IgD-negative memory B cell (primary cell): ENCODE data around the gene FRMD4B. TPM values are rescaled to one million over a fixed set of nuclear protein-coding genes. Genes with fewer than 3 reads are reported as not detected.

ENCODE experiments used
- H3K27ac Mint-ChIP-seq, 3 donors: one replicate each; pipeline ENCODE4 v1.8.0; 2020 to 2022; ENCODE audit warnings: mild to moderate bottlenecking in 3 of 3, mixed read lengths in 3 of 3, moderate library complexity in 1 of 3
- H3K27me3 Mint-ChIP-seq: one replicate; pipeline ENCODE4 v1.8.0; 2021; ENCODE audit warnings: mixed read lengths
- H3K36me3 Mint-ChIP-seq: one replicate; pipeline ENCODE4 v1.8.0; 2020; ENCODE audit warnings: mild to moderate bottlenecking, mixed read lengths
- H3K4me1 Mint-ChIP-seq, 3 donors: one replicate each; pipeline ENCODE4 v1.8.0; 2020 to 2022; ENCODE audit warnings: mixed read lengths in 3 of 3, mild to moderate bottlenecking in 1 of 3
- H3K4me3 Mint-ChIP-seq, 4 donors: one replicate each; pipeline ENCODE4 v1.8.0; 2020 to 2022; ENCODE audit warnings: mild to moderate bottlenecking in 4 of 4, mixed read lengths in 4 of 4, moderate library complexity in 3 of 4
- H3K9me3 Mint-ChIP-seq, 3 donors: one replicate each; pipeline ENCODE4 v1.8.0; 2020 to 2021; ENCODE audit warnings: mixed read lengths in 3 of 3, mild to moderate bottlenecking in 1 of 3
- polyA plus RNA-seq: library from polyadenylated mRNA; unstranded; fragments of 300-500 nt; fragmentation: Illumina TruSeq; gene quantifications from one replicate; pipeline ENCODE4 v1.2.3, GENCODE V29; 2021

The FRMD4B gene
- polyA plus RNA-seq, 1 donor from 2014 or later: 0.05 TPM

GRCh38 chr3:69197922-69198530 is 187.9 kb downstream of the FRMD4B start:
- Mint-ChIP-seq H3K9me3 (no peaks in the 10 kb centered on the region), H3K4me1 (peaks cover 0 to 6% (median 4%) of the 10 kb centered on the region in 3 donors), H3K4me3 (no peak overlapping the region), H3K27me3 (peaks cover 3% of the 10 kb centered on the region), H3K27ac (no peak overlapping the region), H3K36me3 (no peaks in the 10 kb centered on the region)

- H3K9me3 Mint-ChIP-seq: no peaks in the 10 kb centered on the region
- peaks cover 0 to 6% (median 4%) of the 10 kb centered on the region in 3 donors for H3K4me1 Mint-ChIP-seq
- H3K27me3 Mint-ChIP-seq: peaks cover 3% of the 10 kb centered on the region
- H3K27ac Mint-ChIP-seq: no peak overlapping the region
- no peaks in the 10 kb centered on the region for H3K36me3 Mint-ChIP-seq
- H3K4me3 Mint-ChIP-seq: no peak overlapping the region
These were observed 188.4 kb downstream of the FRMD4B start for GRCh38 chr3:69197455-69197854.

GRCh38 chr3:69196876-69197275 is 189.0 kb downstream of the FRMD4B start:
- no peak overlapping the region for H3K4me3 Mint-ChIP-seq
- no peaks in the 10 kb centered on the region for H3K36me3 Mint-ChIP-seq
- peaks cover 2% of the 10 kb centered on the region for H3K27me3 Mint-ChIP-seq
- H3K4me1 Mint-ChIP-seq: peaks cover 0 to 6% (median 4%) of the 10 kb centered on the region in 3 donors
- H3K9me3 Mint-ChIP-seq: no peaks in the 10 kb centered on the region
- H3K27ac Mint-ChIP-seq: no peak overlapping the region

GRCh38 chr3:69194431-69195165 is 191.3 kb downstream of the FRMD4B start:
- Mint-ChIP-seq H3K9me3 (no peaks in the 10 kb centered on the region), H3K4me1 (peaks cover 0 to 6% (median 4%) of the 10 kb centered on the region in 3 donors), H3K4me3 (no peak overlapping the region), H3K27ac (no peak overlapping the region), H3K27me3 (peaks cover 2% of the 10 kb centered on the region), H3K36me3 (no peaks in the 10 kb centered on the region)

GRCh38 chr3:69193749-69194148 is 192.1 kb downstream of the FRMD4B start:
- Mint-ChIP-seq H3K27ac (no peak overlapping the region), H3K36me3 (no peaks in the 10 kb centered on the region), H3K4me3 (no peak overlapping the region), H3K9me3 (no peaks in the 10 kb centered on the region), H3K27me3 (peaks cover 2% of the 10 kb centered on the region), H3K4me1 (peaks cover 0 to 4% (median 1%) of the 10 kb centered on the region in 3 donors)

- Mint-ChIP-seq H3K4me1 (no peaks in the 10 kb centered on the region), H3K27me3 (no peaks in the 10 kb centered on the region), H3K4me3 (no peak overlapping the region), H3K36me3 (no peaks in the 10 kb centered on the region), H3K9me3 (no peaks in the 10 kb centered on the region), H3K27ac (no peak overlapping the region)
These were observed 194.4 kb downstream of the FRMD4B start for GRCh38 chr3:69191516-69191915.

GRCh38 chr3:69189487-69189886 is 196.4 kb downstream of the FRMD4B start:
- H3K27me3 Mint-ChIP-seq: no peaks in the 10 kb centered on the region
- no peaks in the 10 kb centered on the region for H3K36me3 Mint-ChIP-seq
- no peaks in the 10 kb centered on the region for H3K4me1 Mint-ChIP-seq
- H3K4me3 Mint-ChIP-seq: no peak overlapping the region
- H3K27ac Mint-ChIP-seq: no peak overlapping the region
- no peaks in the 10 kb centered on the region for H3K9me3 Mint-ChIP-seq

GRCh38 chr3:69186575-69187093 is 199.3 kb downstream of the FRMD4B start:
- Mint-ChIP-seq H3K27ac (no peak overlapping the region), H3K36me3 (no peaks in the 10 kb centered on the region), H3K4me1 (peaks cover 0 to 3% (median 0%) of the 10 kb centered on the region in 3 donors), H3K27me3 (peaks cover 1% of the 10 kb centered on the region), H3K4me3 (no peak overlapping the region), H3K9me3 (no peaks in the 10 kb centered on the region)

- H3K4me1 Mint-ChIP-seq: peaks cover 0 to 3% (median 0%) of the 10 kb centered on the region in 3 donors
- no peak overlapping the region for H3K27ac Mint-ChIP-seq
- H3K4me3 Mint-ChIP-seq: peak overlapping the region in 1 of 4 donors; percentile 3
- no peaks in the 10 kb centered on the region for H3K36me3 Mint-ChIP-seq
- H3K9me3 Mint-ChIP-seq: no peaks in the 10 kb centered on the region
- peaks cover 1% of the 10 kb centered on the region for H3K27me3 Mint-ChIP-seq
These were observed 203.1 kb downstream of the FRMD4B start for GRCh38 chr3:69182588-69183316.

- Mint-ChIP-seq H3K4me3 (no peak overlapping the region), H3K36me3 (no peaks in the 10 kb centered on the region), H3K9me3 (no peaks in the 10 kb centered on the region), H3K27ac (no peak overlapping the region), H3K27me3 (peaks cover 1% of the 10 kb centered on the region), H3K4me1 (peaks cover 0 to 3% (median 0%) of the 10 kb centered on the region in 3 donors)
These were observed 204.2 kb downstream of the FRMD4B start for GRCh38 chr3:69181592-69182211.

GRCh38 chr3:69180869-69181591 is 204.9 kb downstream of the FRMD4B start:
- H3K27me3 Mint-ChIP-seq: peaks cover 1% of the 10 kb centered on the region
- H3K9me3 Mint-ChIP-seq: no peaks in the 10 kb centered on the region
- peaks cover 0 to 3% (median 0%) of the 10 kb centered on the region in 3 donors for H3K4me1 Mint-ChIP-seq
- no peak overlapping the region for H3K27ac Mint-ChIP-seq
- no peak overlapping the region for H3K4me3 Mint-ChIP-seq
- H3K36me3 Mint-ChIP-seq: no peaks in the 10 kb centered on the region

- peaks cover 0 to 3% (median 0%) of the 10 kb centered on the region in 3 donors for H3K4me1 Mint-ChIP-seq
- peaks cover 1% of the 10 kb centered on the region for H3K27me3 Mint-ChIP-seq
- no peak overlapping the region for H3K27ac Mint-ChIP-seq
- no peaks in the 10 kb centered on the region for H3K36me3 Mint-ChIP-seq
- H3K4me3 Mint-ChIP-seq: no peak overlapping the region
- no peaks in the 10 kb centered on the region for H3K9me3 Mint-ChIP-seq
These were observed 206.0 kb downstream of the FRMD4B start for GRCh38 chr3:69179740-69180372.

GRCh38 chr3:69178838-69179739 is 206.8 kb downstream of the FRMD4B start:
- no peaks in the 10 kb centered on the region for H3K9me3 Mint-ChIP-seq
- peaks cover 0 to 3% (median 0%) of the 10 kb centered on the region in 3 donors for H3K4me1 Mint-ChIP-seq
- H3K27me3 Mint-ChIP-seq: peaks cover 1% of the 10 kb centered on the region
- H3K4me3 Mint-ChIP-seq: no peak overlapping the region
- no peaks in the 10 kb centered on the region for H3K36me3 Mint-ChIP-seq
- no peak overlapping the region for H3K27ac Mint-ChIP-seq
